ELF-1 (cell line): ENCODE data around the gene PSMC3.

Source experiments
- DNase-seq: peaks from one replicate; pipeline ENCODE4 v3.0.0-alpha.2; 2016; ENCODE audit warnings: low read depth, low spot score

Gene PSMC3

GRCh38 chr11:47426062-47426956 is at the start of gene PSMC3:
Gene PSMC3, minus strand, starts transcription at chr11:47426439. Its CDS starts 160 bp downstream, at chr11:47426279.
- DNase-seq: peak; percentile 98

GRCh38 chr11:47470671-47471070 is 44.4 kb upstream of the PSMC3 start:
- DNase-seq: no peak

GRCh38 chr11:47469361-47470179 is 43.3 kb upstream of the PSMC3 start:
- peak; percentile 75 for DNase-seq

GRCh38 chr11:47468598-47469214 is 42.5 kb upstream of the PSMC3 start:
- DNase-seq: no peak

- no peak for DNase-seq
These were observed 41.1 kb upstream of the PSMC3 start for GRCh38 chr11:47467357-47467756.

- DNase-seq: peak; percentile 30
These were observed 40.5 kb upstream of the PSMC3 start for GRCh38 chr11:47466701-47467250.

GRCh38 chr11:47466201-47466600 is 40.0 kb upstream of the PSMC3 start:
- no peak for DNase-seq

- DNase-seq: peak; percentile 18
These were observed 38.2 kb upstream of the PSMC3 start for GRCh38 chr11:47464483-47464882.

GRCh38 chr11:47461876-47462275 is 35.6 kb upstream of the PSMC3 start:
- no peak for DNase-seq

GRCh38 chr11:47460571-47461235 is 34.5 kb upstream of the PSMC3 start:
- DNase-seq: no peak

- peak; percentile 77 for DNase-seq
These were observed 28.0 kb upstream of the PSMC3 start for GRCh38 chr11:47454258-47454671.

- DNase-seq: no peak
These were observed 27.1 kb upstream of the PSMC3 start for GRCh38 chr11:47453365-47453764.

- DNase-seq: no peak
These were observed 25.8 kb upstream of the PSMC3 start for GRCh38 chr11:47451990-47452389.

- no peak for DNase-seq
These were observed 25.2 kb upstream of the PSMC3 start for GRCh38 chr11:47451436-47451835.

GRCh38 chr11:47449541-47449940 is 23.3 kb upstream of the PSMC3 start:
- no peak for DNase-seq

GRCh38 chr11:47448566-47449427 is 22.6 kb upstream of the PSMC3 start, which contains the start of gene RAPSN:
Gene RAPSN, minus strand, starts transcription at chr11:47449136. Its CDS starts 172 bp downstream, at chr11:47448964.
- DNase-seq: no peak

GRCh38 chr11:47447906-47448305 is 21.7 kb upstream of the PSMC3 start:
- no peak for DNase-seq

- no peak for DNase-seq
These were observed 20.6 kb upstream of the PSMC3 start for GRCh38 chr11:47446833-47447232.

GRCh38 chr11:47445840-47446239 is 19.6 kb upstream of the PSMC3 start:
- DNase-seq: no peak

GRCh38 chr11:47443817-47444216 is 17.6 kb upstream of the PSMC3 start:
- no peak for DNase-seq
